Neural cell (in vitro differentiated cells): Measurements from ENCODE around the gene GALNT16. TPM values are rescaled to one million over a fixed set of nuclear protein-coding genes. Genes with fewer than 3 reads are reported as not detected.

ENCODE experiments used
- H2AFZ ChIP-seq: fragments of 200-600, 300-800 bp; sonication (generic), shearing (Covaris generic); 2 replicates; pipeline ENCODE4 v1.6.0; 2014; ENCODE audit warnings: low read depth, mild to moderate bottlenecking, antibody characterized with exemption, low read length, moderate library complexity
- H3F3A ChIP-seq: fragments of 200-600 bp; shearing (Covaris generic); 2 replicates; pipeline ENCODE4 v1.6.1; 2016; ENCODE audit warnings: mild to moderate bottlenecking, moderate library complexity, mixed read lengths, antibody characterized with exemption, low read length; ENCODE audit not compliant: insufficient read depth, poor library complexity, severe bottlenecking
- H3K27ac ChIP-seq: fragments of 200-600, 300-800 bp; sonication (generic), shearing (Covaris generic); 2 replicates; pipeline ENCODE4 v1.5.1; 2014; ENCODE audit warnings: mild to moderate bottlenecking, low read length, moderate library complexity
- H3K27me3 ChIP-seq: fragments of 300-800, 200-600 bp; sonication (generic), shearing (Covaris generic); 2 replicates; pipeline ENCODE4 v1.6.0; 2014; ENCODE audit warnings: mild to moderate bottlenecking, low read depth, low read length, moderate library complexity; ENCODE audit not compliant: insufficient read depth
- H3K36me3 ChIP-seq: fragments of 300-800, 200-600 bp; sonication (generic), shearing (Covaris generic); 2 replicates; pipeline ENCODE4 v1.5.1; 2014; ENCODE audit warnings: mild to moderate bottlenecking, antibody characterized with exemption, low read length, moderate library complexity; ENCODE audit not compliant: insufficient read depth
- H3K4me2 ChIP-seq: fragments of 300-800, 200-600 bp; sonication (generic), shearing (Covaris generic); 2 replicates; pipeline ENCODE4 v1.6.0; 2014; ENCODE audit warnings: mild to moderate bottlenecking, low read length
- H3K4me3 ChIP-seq: fragments of 300-800, 200-600 bp; sonication (generic), shearing (Covaris generic); 2 replicates; pipeline ENCODE4 v1.5.1; 2014; ENCODE audit warnings: mild to moderate bottlenecking, low read length, moderate library complexity
- H3K79me2 ChIP-seq: fragments of 200-600 bp; shearing (Covaris generic); replicated peaks from 2 replicates; pipeline ENCODE4 v1.6.0; 2014; ENCODE audit warnings: mild to moderate bottlenecking, low read length, moderate library complexity; ENCODE audit not compliant: insufficient read depth
- H3K9ac ChIP-seq: fragments of 300-800, 200-600 bp; sonication (generic), shearing (Covaris generic); 2 replicates; pipeline ENCODE4 v1.6.1; 2016; ENCODE audit warnings: mild to moderate bottlenecking, low read length, mixed read lengths
- H3K9me2 ChIP-seq: fragments of 200-600 bp; shearing (Covaris generic); 2 replicates; pipeline ENCODE4 v1.6.1; 2016; ENCODE audit warnings: mild to moderate bottlenecking, low read length, mixed read lengths; ENCODE audit not compliant: insufficient read depth
- H3K9me3 ChIP-seq: fragments of 200-600, 300-800 bp; sonication (generic), shearing (Covaris generic); 2 replicates; pipeline ENCODE4 v1.6.1; 2016; ENCODE audit warnings: mild to moderate bottlenecking, mixed run types, low read length, moderate library complexity, mixed read lengths
- H4K20me1 ChIP-seq: fragments of 200-600 bp; shearing (Covaris generic); 2 replicates; pipeline ENCODE4 v1.6.1; 2016; ENCODE audit warnings: mild to moderate bottlenecking, mixed run types; ENCODE audit not compliant: insufficient read depth
- EP300 ChIP-seq: fragments of 450-650 bp; conservative IDR thresholded peaks from 2 replicates; pipeline ENCODE4 v1.6.1; 2014; ENCODE audit warnings: antibody characterized with exemption, mild to moderate bottlenecking, moderate library complexity; ENCODE audit not compliant: poor library complexity, severe bottlenecking
- EZH2 ChIP-seq: fragments of 200-600, 300-800 bp; shearing (Covaris generic), sonication (generic); IDR thresholded peaks from 2 replicates; pipeline ENCODE4 v1.6.1; 2014; ENCODE audit warnings: antibody characterized with exemption, low read length, borderline replicate concordance, mild to moderate bottlenecking; ENCODE audit not compliant: insufficient read depth, poor library complexity, severe bottlenecking
- MXI1 ChIP-seq: fragments of 450-650 bp; conservative IDR thresholded peaks from 2 replicates; pipeline ENCODE4 v1.6.1; 2014; ENCODE audit warnings: antibody characterized with exemption, mild to moderate bottlenecking; ENCODE audit not compliant: poor library complexity, severe bottlenecking
- POLR2AphosphoS5 ChIP-seq: IDR thresholded peaks from 2 replicates; pipeline ENCODE4 v1.6.1; 2012
- SMC3 ChIP-seq: fragments of 450-650 bp; conservative IDR thresholded peaks from 2 replicates; pipeline ENCODE4 v1.6.1; 2014; ENCODE audit warnings: antibody characterized with exemption, mild to moderate bottlenecking, moderate library complexity; ENCODE audit not compliant: poor library complexity
- TAF1 ChIP-seq: IDR thresholded peaks from 2 replicates; pipeline ENCODE4 v1.6.1; 2012; ENCODE audit warnings: low read depth
- polyA plus RNA-seq: library from polyadenylated mRNA; depleted of rRNA; stranded (reverse); fragments of >200 nt; gene quantifications from 2 replicates; pipeline ENCODE4 v1.2.3, GENCODE V29; 2014
- TF ChIP-seq, protein P1 (sequence below): IDR thresholded peaks from 2 replicates; pipeline ENCODE4 v1.6.1; 2012; ENCODE audit warnings: borderline replicate concordance
- TF ChIP-seq, protein P2 (sequence below): fragments of 450-650 bp; IDR thresholded peaks from 2 replicates; pipeline ENCODE4 v1.5.1; 2014; ENCODE audit warnings: antibody characterized with exemption, mild to moderate bottlenecking, moderate library complexity; ENCODE audit not compliant: poor library complexity, severe bottlenecking

The GALNT16 gene
- polyA plus RNA-seq, 1 donor from 2014 or later, result 23.8 TPM

DNA sequence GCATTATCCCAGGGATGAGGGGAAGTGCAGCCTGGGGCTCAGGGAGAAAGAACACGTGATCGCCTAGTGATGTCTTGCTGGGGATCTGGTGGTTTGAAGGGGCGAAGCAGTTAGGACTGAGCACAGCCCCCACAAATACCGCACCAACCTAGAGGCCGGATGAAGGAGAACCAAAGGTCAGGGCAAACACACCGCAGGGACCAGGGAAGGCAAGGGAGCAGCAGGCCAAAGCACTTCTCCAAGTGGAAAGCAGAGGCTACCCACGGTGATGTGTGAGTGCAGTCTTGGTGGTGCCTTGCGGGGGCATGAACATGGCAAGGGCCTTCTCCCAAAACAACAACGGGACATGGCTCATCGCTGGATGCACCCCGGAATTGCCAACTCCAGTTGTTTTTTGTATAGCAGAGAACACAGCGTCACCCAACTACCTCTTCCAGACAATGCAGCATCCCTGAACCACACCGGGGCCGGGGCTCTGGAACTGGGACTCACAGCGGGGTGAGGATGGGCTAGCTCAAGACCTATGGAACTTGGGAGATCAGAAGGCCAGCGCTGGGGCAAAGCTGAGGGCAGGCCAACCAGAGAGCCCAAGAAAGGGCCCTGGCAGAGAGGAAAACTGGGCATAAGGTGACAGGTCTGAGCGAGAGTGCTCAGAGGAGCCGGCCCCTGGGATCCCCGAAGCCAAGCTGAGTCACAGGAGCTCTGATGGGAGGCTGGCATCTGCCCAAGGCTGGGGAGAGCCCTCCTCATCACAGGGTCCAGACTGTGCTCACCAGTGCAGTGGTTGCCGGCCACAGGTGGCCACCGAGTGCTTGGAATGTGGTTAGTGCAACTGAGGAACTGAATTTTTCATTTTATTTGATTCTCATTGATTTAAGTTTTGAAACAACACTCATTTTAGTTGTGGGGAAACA lies 11.1 kb downstream of the GALNT16 start:
- no peaks in the 10 kb centered on the region for H3K9me3 ChIP-seq
- H3K27ac ChIP-seq, result no peak overlapping the region
- H3K9me2 ChIP-seq, result no peaks in the 10 kb centered on the region
- no peak overlapping the region for H3K4me3 ChIP-seq
- H3K27me3 ChIP-seq, result no peaks in the 10 kb centered on the region
- no peak overlapping the region for H2AFZ ChIP-seq
- no peak overlapping the region for H3K9ac ChIP-seq
- no peaks in the 10 kb centered on the region for H3K79me2 ChIP-seq
- H4K20me1 ChIP-seq, result no peaks in the 10 kb centered on the region
- H3K4me2 ChIP-seq, result no peak overlapping the region
- no peaks in the 10 kb centered on the region for H3F3A ChIP-seq
- H3K36me3 ChIP-seq, result no peaks in the 10 kb centered on the region
- TF ChIP-seq EP300, result no peak
- no peak for TF ChIP-seq MXI1
- TF ChIP-seq SMC3, result no peak
- TF ChIP-seq EZH2, result no peak
- TF ChIP-seq, protein P1, sequence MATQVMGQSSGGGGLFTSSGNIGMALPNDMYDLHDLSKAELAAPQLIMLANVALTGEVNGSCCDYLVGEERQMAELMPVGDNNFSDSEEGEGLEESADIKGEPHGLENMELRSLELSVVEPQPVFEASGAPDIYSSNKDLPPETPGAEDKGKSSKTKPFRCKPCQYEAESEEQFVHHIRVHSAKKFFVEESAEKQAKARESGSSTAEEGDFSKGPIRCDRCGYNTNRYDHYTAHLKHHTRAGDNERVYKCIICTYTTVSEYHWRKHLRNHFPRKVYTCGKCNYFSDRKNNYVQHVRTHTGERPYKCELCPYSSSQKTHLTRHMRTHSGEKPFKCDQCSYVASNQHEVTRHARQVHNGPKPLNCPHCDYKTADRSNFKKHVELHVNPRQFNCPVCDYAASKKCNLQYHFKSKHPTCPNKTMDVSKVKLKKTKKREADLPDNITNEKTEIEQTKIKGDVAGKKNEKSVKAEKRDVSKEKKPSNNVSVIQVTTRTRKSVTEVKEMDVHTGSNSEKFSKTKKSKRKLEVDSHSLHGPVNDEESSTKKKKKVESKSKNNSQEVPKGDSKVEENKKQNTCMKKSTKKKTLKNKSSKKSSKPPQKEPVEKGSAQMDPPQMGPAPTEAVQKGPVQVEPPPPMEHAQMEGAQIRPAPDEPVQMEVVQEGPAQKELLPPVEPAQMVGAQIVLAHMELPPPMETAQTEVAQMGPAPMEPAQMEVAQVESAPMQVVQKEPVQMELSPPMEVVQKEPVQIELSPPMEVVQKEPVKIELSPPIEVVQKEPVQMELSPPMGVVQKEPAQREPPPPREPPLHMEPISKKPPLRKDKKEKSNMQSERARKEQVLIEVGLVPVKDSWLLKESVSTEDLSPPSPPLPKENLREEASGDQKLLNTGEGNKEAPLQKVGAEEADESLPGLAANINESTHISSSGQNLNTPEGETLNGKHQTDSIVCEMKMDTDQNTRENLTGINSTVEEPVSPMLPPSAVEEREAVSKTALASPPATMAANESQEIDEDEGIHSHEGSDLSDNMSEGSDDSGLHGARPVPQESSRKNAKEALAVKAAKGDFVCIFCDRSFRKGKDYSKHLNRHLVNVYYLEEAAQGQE, result no peak

DNA sequence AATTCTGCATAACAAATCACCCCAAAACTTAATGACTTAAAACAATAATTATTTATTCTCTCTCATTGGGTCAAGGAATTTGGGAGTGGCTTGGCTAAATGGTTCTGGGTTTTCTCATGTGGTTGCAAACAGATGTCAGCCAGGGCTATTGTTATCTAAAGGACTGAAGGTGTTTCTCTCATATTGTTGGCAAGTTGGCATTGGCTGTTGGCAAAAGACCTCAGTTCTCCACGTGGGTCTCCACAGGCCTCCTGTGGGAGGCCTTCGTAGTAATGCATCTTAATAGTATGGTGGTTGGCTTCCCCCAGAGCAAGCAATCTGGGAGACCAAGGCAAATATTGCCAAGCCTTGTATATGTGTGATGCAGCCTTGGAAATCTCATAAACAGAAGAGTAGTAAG lies 14.4 kb downstream of the GALNT16 start:
- Histone ChIP-seq H3K36me3 (no peaks in the 10 kb centered on the region), H3K27me3 (no peaks in the 10 kb centered on the region), H3K9me3 (no peaks in the 10 kb centered on the region), H3K9ac (no peak overlapping the region), H3K9me2 (no peaks in the 10 kb centered on the region), H3K4me3 (no peak overlapping the region), H3K4me2 (no peak overlapping the region), H3F3A (no peaks in the 10 kb centered on the region), H3K27ac (no peak overlapping the region), H3K79me2 (no peaks in the 10 kb centered on the region), H4K20me1 (no peaks in the 10 kb centered on the region), H2AFZ (no peak overlapping the region)
- TF ChIP-seq, protein P2, sequence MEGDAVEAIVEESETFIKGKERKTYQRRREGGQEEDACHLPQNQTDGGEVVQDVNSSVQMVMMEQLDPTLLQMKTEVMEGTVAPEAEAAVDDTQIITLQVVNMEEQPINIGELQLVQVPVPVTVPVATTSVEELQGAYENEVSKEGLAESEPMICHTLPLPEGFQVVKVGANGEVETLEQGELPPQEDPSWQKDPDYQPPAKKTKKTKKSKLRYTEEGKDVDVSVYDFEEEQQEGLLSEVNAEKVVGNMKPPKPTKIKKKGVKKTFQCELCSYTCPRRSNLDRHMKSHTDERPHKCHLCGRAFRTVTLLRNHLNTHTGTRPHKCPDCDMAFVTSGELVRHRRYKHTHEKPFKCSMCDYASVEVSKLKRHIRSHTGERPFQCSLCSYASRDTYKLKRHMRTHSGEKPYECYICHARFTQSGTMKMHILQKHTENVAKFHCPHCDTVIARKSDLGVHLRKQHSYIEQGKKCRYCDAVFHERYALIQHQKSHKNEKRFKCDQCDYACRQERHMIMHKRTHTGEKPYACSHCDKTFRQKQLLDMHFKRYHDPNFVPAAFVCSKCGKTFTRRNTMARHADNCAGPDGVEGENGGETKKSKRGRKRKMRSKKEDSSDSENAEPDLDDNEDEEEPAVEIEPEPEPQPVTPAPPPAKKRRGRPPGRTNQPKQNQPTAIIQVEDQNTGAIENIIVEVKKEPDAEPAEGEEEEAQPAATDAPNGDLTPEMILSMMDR, result no peak
- TF ChIP-seq POLR2AphosphoS5, result no peak
- TF ChIP-seq, protein P1, result no peak
- TF ChIP-seq EP300, result no peak
- no peak for TF ChIP-seq SMC3
- no peak for TF ChIP-seq EZH2
- no peak for TF ChIP-seq TAF1
- no peak for TF ChIP-seq MXI1
